ENCODE results near the gene PTPRU. TPM values are rescaled to one million over a fixed set of nuclear protein-coding genes. Genes with fewer than 3 reads are reported as not detected.
"Not testable (repeated sequence)": the region's sequence is repeated elsewhere in the genome, so short reads cannot be mapped to it uniquely, and the experiment has no call there.

The PTPRU gene
- total RNA-seq, 1 experiment from 2014 or later, result 54.5 TPM

DNA sequence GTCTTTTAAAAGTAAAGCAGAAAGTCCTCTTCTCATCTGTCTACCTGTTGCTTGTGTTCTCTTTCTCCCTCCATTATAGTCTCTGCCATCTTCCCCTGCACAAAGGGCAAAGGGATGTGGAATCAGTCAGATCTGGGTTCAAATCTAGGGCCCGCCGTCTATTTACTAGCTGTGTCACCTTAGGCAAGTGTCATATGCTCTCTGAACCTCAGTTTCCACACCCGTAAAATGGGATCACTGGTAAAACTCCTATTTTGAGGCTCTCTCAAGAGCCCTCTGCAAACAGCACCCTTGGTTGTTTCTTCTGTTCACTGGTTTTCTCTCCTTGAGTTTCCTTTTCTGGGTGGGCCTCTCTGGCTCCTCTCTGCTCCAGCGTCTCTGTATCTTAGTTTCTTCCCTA is 2.6 kb upstream of the PTPRU start:
- CTCF ChIA-PET, result interaction anchor here (0.6 kb wide), 1 partner anchor 96 kb away, joined by 3 read pairs; no protein-coding TSS in a partner anchor
- intact Hi-C loops (cut with micrococcal nuclease; ENCODE audit: unreplicated experiment), result loop anchor here (10.0 kb wide), 1 partner anchor 481 kb away; no protein-coding TSS in a partner anchor
- Mint-ChIP-seq H3K27me3 (ENCODE audit: unreplicated experiment) (peaks cover 21% of the 10 kb centered on the region), H3K27ac (ENCODE audit: unreplicated experiment) (no peak overlapping the region), H3K9me3 (ENCODE audit: low read depth, unreplicated experiment) (no peaks in the 10 kb centered on the region), H3K36me3 (ENCODE audit: insufficient read depth, unreplicated experiment) (peaks cover 39% of the 10 kb centered on the region), H3K4me1 (ENCODE audit: low read depth, unreplicated experiment) (peaks cover 31% of the 10 kb centered on the region), H3K4me3 (ENCODE audit: low read depth, unreplicated experiment) (no peak overlapping the region)
- TF ChIP-seq, protein P1, sequence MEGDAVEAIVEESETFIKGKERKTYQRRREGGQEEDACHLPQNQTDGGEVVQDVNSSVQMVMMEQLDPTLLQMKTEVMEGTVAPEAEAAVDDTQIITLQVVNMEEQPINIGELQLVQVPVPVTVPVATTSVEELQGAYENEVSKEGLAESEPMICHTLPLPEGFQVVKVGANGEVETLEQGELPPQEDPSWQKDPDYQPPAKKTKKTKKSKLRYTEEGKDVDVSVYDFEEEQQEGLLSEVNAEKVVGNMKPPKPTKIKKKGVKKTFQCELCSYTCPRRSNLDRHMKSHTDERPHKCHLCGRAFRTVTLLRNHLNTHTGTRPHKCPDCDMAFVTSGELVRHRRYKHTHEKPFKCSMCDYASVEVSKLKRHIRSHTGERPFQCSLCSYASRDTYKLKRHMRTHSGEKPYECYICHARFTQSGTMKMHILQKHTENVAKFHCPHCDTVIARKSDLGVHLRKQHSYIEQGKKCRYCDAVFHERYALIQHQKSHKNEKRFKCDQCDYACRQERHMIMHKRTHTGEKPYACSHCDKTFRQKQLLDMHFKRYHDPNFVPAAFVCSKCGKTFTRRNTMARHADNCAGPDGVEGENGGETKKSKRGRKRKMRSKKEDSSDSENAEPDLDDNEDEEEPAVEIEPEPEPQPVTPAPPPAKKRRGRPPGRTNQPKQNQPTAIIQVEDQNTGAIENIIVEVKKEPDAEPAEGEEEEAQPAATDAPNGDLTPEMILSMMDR (IDR thresholded peaks at IDR 0.05; ENCODE audit: unreplicated experiment), result no peak
- no peak for DNase-seq
- BruUV-seq (replicated peaks), result no TSS peak

DNA sequence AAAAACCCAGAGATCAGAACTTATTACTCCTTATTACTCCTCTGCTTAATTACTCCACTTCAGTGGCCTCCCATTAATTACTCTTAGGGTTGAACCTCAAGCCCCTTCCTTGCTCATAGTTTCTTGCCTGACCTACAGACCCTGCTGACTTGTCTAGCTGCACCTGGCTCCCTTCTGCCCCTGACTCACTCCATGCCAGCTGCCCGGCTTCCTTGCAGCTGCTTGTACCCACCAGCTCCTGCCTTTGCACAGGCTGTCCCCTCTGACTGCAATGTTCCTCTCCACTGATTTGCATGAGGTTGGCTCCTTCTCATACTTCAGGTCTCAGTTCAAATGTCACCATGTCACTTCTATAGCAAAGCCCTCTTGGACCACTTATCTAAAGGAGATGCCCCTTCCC is 1.9 kb upstream of the PTPRU start:
- Mint-ChIP-seq H3K27me3 (ENCODE audit: unreplicated experiment) (peaks cover 21% of the 10 kb centered on the region), H3K4me1 (ENCODE audit: low read depth, unreplicated experiment) (peaks cover 31% of the 10 kb centered on the region), H3K36me3 (ENCODE audit: insufficient read depth, unreplicated experiment) (peaks cover 47% of the 10 kb centered on the region), H3K4me3 (ENCODE audit: low read depth, unreplicated experiment) (no peak overlapping the region), H3K9me3 (ENCODE audit: low read depth, unreplicated experiment) (no peaks in the 10 kb centered on the region), H3K27ac (ENCODE audit: unreplicated experiment) (no peak overlapping the region)
- BruUV-seq (replicated peaks), result no TSS peak
- TF ChIP-seq, protein P1 (IDR thresholded peaks at IDR 0.05; ENCODE audit: unreplicated experiment), result no peak
- no peak for DNase-seq
- CTCF ChIA-PET, result interaction anchor here (0.6 kb wide), 2 partner anchors 95 to 558 kb away, joined by 3 read pairs; no protein-coding TSS in a partner anchor
- intact Hi-C loops (cut with micrococcal nuclease; ENCODE audit: unreplicated experiment), result loop anchor here (10.0 kb wide), 1 partner anchor 480 kb away; no protein-coding TSS in a partner anchor

DNA sequence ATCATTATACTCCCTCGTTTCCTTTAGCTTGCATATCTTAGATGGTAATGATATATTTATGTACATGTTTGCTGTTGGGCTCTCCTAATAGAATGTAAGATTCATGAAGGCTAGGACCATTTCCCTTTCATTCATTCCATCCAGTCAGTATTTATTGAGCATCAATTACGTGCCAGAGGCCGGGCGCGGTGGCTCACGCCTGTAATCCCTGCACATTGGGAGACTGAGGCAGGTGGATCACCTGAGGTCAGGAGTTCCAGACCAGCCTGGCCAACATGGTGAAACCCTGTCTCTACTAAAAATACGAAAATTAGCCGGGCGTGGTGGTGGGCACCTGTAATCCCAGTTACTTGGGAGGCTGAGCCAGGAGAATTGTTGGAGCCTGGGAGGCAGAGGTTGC is 1.4 kb upstream of the PTPRU start:
- BruUV-seq (replicated peaks); DNase-seq; H3K27ac Mint-ChIP-seq (ENCODE audit: unreplicated experiment); H3K4me3 Mint-ChIP-seq (ENCODE audit: low read depth, unreplicated experiment); H3K9me3 Mint-ChIP-seq (ENCODE audit: low read depth, unreplicated experiment); CTCF ChIA-PET: not testable (repeated sequence)
- intact Hi-C loops (cut with micrococcal nuclease; ENCODE audit: unreplicated experiment), result loop anchor here (5.0 to 10.0 kb wide), 2 partner anchors 107 to 480 kb away; no protein-coding TSS in a partner anchor
- Mint-ChIP-seq H3K27me3 (ENCODE audit: unreplicated experiment) (peaks cover 21% of the 10 kb centered on the region), H3K36me3 (ENCODE audit: insufficient read depth, unreplicated experiment) (peaks cover 46% of the 10 kb centered on the region), H3K4me1 (ENCODE audit: low read depth, unreplicated experiment) (peaks cover 32% of the 10 kb centered on the region)

DNA sequence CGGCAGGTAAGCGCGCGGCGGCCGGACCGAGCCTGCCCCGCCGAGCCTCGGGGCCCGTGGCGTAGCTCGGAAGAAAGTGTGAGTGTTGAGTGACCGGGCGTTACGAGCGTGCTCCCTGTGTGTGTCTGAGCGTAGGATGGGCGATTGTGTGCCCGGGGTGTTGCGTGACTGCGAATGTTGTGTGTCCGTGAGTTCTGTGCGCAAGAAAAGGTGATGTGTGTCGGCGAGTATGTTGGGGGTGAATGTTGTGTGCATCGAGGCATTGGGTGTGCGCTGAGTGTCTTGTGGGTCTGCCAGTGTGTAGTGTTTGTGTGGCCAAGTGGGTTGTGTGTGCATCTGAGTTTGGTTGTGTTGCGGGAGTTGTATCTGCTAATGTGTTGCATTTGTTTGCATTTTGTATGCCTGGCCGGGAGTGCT is 398 bp downstream of the PTPRU start:
- H3K9me3 Mint-ChIP-seq (ENCODE audit: low read depth, unreplicated experiment), result no peaks in the 10 kb centered on the region
- no peak for DNase-seq
- TF ChIP-seq, protein P1 (IDR thresholded peaks at IDR 0.05; ENCODE audit: unreplicated experiment), result no peak
- H3K4me3 Mint-ChIP-seq (ENCODE audit: low read depth, unreplicated experiment), result peak overlapping the region; percentile 97
- intact Hi-C loops (cut with micrococcal nuclease; ENCODE audit: unreplicated experiment), result loop anchor here (5.0 to 10.0 kb wide), 2 partner anchors 106 to 478 kb away; no protein-coding TSS in a partner anchor
- peak overlapping the region; percentile 91 for H3K27ac Mint-ChIP-seq (ENCODE audit: unreplicated experiment)
- H3K4me1 Mint-ChIP-seq (ENCODE audit: low read depth, unreplicated experiment), result peaks cover 33% of the 10 kb centered on the region
- peaks cover 21% of the 10 kb centered on the region for H3K27me3 Mint-ChIP-seq (ENCODE audit: unreplicated experiment)
- H3K36me3 Mint-ChIP-seq (ENCODE audit: insufficient read depth, unreplicated experiment), result peaks cover 36% of the 10 kb centered on the region
- CTCF ChIA-PET, result no interaction called here
- no TSS peak for BruUV-seq (replicated peaks)

DNA sequence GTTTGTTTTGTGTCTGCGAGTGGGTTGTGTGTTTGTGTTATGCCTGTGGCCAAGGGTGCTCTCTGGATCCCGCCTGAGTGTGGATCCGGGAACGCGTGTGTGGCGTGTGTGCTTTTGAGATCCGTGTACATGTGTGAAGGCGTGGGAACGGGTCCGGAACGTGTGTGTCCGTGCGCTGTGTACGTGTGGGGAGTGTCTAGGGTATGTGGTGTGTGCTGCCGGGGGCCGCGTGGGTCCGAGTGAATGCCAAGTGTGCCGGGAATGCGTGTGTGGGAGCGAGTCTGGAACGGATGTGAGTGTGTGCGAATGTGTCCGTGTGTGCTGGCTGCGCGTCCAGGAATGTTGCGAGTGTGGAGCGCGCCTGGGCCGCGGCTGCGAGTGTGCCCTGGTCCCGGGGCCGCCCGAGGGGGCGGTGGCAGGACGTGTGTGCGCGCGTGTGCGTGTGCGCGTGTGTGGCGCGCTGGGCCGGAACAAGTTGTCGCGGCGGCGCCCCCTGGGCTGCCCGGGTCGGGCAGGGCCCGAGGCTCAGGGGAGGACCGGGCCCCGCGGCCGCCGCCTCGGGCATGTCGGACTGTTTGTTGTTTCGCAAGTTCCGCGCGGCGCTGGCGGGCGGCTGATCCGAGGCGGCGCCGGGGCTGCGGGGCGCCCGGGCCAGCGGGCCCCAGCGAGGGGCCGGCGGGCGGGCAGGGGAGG is 953 bp downstream of the PTPRU start:
- Mint-ChIP-seq H3K4me3 (ENCODE audit: low read depth, unreplicated experiment) (peak overlapping the region; percentile 97), H3K9me3 (ENCODE audit: low read depth, unreplicated experiment) (no peaks in the 10 kb centered on the region), H3K27ac (ENCODE audit: unreplicated experiment) (peak overlapping the region; percentile 91), H3K36me3 (ENCODE audit: insufficient read depth, unreplicated experiment) (peaks cover 36% of the 10 kb centered on the region), H3K27me3 (ENCODE audit: unreplicated experiment) (peaks cover 21% of the 10 kb centered on the region), H3K4me1 (ENCODE audit: low read depth, unreplicated experiment) (peaks cover 33% of the 10 kb centered on the region)
- DNase-seq, result peak; percentile 56
- TF ChIP-seq, protein P1 (IDR thresholded peaks at IDR 0.05; ENCODE audit: unreplicated experiment), result no peak
- intact Hi-C loops (cut with micrococcal nuclease; ENCODE audit: unreplicated experiment), result loop anchor here (5.0 to 10.0 kb wide), 2 partner anchors 105 to 478 kb away; no protein-coding TSS in a partner anchor
- BruUV-seq (replicated peaks), result TSS peak; percentile 47
- CTCF ChIA-PET, result no interaction called here
